GM12873 (cell line): Measurements from ENCODE around the gene PSME2.

ENCODE experiments used
- TF ChIP-seq, protein P1 (sequence below): IDR thresholded peaks from 2 replicates; pipeline ENCODE4 v1.5.1; 2012; ENCODE audit warnings: low read depth, mild to moderate bottlenecking, moderate library complexity, low read length, control low read depth; ENCODE audit not compliant: insufficient read depth; ENCODE audit errors: missing control alignments

PSME2 gene

GRCh38 chr14:24141097-24141880 lies 5.1 kb downstream of the PSME2 start, which contains the start of gene EMC9:
TSS of gene EMC9 (minus strand) at chr14:24141591. CDS start at chr14:24141304, 287 bp downstream.
- TF ChIP-seq, protein P1, sequence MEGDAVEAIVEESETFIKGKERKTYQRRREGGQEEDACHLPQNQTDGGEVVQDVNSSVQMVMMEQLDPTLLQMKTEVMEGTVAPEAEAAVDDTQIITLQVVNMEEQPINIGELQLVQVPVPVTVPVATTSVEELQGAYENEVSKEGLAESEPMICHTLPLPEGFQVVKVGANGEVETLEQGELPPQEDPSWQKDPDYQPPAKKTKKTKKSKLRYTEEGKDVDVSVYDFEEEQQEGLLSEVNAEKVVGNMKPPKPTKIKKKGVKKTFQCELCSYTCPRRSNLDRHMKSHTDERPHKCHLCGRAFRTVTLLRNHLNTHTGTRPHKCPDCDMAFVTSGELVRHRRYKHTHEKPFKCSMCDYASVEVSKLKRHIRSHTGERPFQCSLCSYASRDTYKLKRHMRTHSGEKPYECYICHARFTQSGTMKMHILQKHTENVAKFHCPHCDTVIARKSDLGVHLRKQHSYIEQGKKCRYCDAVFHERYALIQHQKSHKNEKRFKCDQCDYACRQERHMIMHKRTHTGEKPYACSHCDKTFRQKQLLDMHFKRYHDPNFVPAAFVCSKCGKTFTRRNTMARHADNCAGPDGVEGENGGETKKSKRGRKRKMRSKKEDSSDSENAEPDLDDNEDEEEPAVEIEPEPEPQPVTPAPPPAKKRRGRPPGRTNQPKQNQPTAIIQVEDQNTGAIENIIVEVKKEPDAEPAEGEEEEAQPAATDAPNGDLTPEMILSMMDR, result peak; percentile 44

GRCh38 chr14:24139272-24139934 lies 7.0 kb downstream of the PSME2 start:
- TF ChIP-seq, protein P1, result peak; percentile 26

GRCh38 chr14:24138396-24139271 lies 7.8 kb downstream of the PSME2 start:
- TF ChIP-seq, protein P1, result no peak

GRCh38 chr14:24137529-24138395 lies 8.6 kb downstream of the PSME2 start:
- TF ChIP-seq, protein P1, result no peak

DNA sequence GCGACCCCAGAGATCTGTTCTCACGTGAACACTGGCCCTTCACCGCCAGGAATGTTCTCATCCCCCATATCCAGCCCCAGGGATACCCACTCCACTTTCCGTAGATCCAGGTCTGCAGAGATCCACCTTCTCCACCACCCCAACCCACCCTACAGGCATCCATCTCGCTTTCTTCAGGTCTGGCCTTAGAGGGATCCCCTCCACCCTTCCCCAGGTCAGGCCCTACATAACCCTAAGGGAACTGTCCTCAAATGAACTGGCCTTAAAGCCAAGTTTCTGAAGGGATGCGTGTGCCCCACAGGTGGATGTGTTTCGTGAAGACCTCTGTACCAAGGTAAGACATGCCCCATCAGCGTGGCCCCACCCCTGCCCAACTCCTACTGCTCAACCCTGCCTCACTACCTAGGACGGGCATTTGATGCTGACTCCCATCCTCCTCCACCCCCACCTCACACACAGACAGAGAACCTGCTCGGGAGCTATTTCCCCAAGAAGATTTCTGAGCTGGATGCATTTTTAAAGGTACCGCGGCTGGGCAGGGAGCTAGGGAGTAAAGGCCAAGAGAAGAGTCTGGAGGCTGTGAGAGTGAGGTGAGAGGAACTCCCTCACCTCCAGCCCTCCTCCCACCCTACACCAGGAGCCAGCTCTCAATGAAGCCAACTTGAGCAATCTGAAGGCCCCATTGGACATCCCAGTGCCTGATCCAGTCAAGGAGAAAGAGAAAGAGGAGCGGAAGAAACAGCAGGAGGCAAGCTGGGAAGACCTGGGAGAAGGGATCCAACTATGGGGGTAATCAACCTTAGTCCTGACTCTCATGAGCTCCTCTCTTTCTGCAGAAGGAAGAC lies 9.5 kb downstream of the PSME2 start:
- TF ChIP-seq, protein P1, result no peak
